ENCODE results near the gene LCE3E. TPM values are rescaled to one million over a fixed set of nuclear protein-coding genes. Genes with fewer than 3 reads are reported as not detected.
A peak's percentile ranks its signal among the peaks of the same experiment; 100 is the strongest.

The LCE3E gene
- total RNA-seq, 1 donor from 2014 or later: not detected

GRCh38 chr1:152535774-152536173 is 30.8 kb downstream of the LCE3E start:
- DNase-seq (ENCODE audit: low spot score): no peak
- Mint-ChIP-seq H3K4me3 (ENCODE audit: unreplicated experiment) (no peak overlapping the region), H3K36me3 (ENCODE audit: low read depth, unreplicated experiment) (no peaks in the 10 kb centered on the region), H3K27me3 (ENCODE audit: unreplicated experiment) (no peaks in the 10 kb centered on the region), H3K4me1 (ENCODE audit: unreplicated experiment) (peaks cover 5% of the 10 kb centered on the region), H3K27ac (ENCODE audit: unreplicated experiment) (no peak overlapping the region), H3K9me3 (ENCODE audit: unreplicated experiment) (no peaks in the 10 kb centered on the region)
- TF ChIP-seq, protein P1, sequence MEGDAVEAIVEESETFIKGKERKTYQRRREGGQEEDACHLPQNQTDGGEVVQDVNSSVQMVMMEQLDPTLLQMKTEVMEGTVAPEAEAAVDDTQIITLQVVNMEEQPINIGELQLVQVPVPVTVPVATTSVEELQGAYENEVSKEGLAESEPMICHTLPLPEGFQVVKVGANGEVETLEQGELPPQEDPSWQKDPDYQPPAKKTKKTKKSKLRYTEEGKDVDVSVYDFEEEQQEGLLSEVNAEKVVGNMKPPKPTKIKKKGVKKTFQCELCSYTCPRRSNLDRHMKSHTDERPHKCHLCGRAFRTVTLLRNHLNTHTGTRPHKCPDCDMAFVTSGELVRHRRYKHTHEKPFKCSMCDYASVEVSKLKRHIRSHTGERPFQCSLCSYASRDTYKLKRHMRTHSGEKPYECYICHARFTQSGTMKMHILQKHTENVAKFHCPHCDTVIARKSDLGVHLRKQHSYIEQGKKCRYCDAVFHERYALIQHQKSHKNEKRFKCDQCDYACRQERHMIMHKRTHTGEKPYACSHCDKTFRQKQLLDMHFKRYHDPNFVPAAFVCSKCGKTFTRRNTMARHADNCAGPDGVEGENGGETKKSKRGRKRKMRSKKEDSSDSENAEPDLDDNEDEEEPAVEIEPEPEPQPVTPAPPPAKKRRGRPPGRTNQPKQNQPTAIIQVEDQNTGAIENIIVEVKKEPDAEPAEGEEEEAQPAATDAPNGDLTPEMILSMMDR (IDR thresholded peaks at IDR 0.05; ENCODE audit: unreplicated experiment): no peak

DNA sequence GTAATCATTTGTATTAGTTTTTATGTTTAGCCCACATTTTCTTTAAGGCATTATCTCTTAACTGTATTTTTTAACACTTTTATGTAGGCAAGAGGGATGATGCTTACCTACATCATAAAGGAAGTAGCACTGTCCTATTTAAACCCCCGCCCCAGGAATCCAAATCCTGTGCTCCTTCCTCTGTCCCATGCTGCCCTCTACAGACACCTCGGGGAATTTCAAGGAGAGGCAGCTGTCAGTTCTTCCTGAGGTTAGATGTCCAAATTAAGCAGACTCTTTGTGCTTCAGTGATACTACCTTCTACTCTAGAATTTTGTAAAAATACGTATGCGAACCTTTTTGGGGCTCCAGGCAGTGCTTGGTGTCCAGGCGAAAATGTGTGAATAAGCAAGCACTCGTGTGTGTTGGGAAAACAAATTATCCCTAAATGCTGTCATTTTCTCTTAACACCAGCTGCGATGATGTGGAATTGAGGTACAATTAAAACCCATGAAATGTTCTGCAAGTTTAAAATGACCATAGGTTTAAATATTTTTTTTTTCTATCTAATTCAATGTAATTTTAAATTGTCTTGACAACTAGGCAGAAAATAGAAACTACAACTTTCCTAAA is 33.1 kb downstream of the LCE3E start:
- TF ChIP-seq, protein P1 (IDR thresholded peaks at IDR 0.05; ENCODE audit: unreplicated experiment): peak; percentile 74
- no peak overlapping the region for H3K27ac Mint-ChIP-seq (ENCODE audit: unreplicated experiment)
- no peak overlapping the region for H3K4me3 Mint-ChIP-seq (ENCODE audit: unreplicated experiment)
- no peaks in the 10 kb centered on the region for H3K9me3 Mint-ChIP-seq (ENCODE audit: unreplicated experiment)
- no peaks in the 10 kb centered on the region for H3K4me1 Mint-ChIP-seq (ENCODE audit: unreplicated experiment)
- H3K27me3 Mint-ChIP-seq (ENCODE audit: unreplicated experiment): no peaks in the 10 kb centered on the region
- peak; percentile 71 for DNase-seq (ENCODE audit: low spot score)
- no peaks in the 10 kb centered on the region for H3K36me3 Mint-ChIP-seq (ENCODE audit: low read depth, unreplicated experiment)

DNA sequence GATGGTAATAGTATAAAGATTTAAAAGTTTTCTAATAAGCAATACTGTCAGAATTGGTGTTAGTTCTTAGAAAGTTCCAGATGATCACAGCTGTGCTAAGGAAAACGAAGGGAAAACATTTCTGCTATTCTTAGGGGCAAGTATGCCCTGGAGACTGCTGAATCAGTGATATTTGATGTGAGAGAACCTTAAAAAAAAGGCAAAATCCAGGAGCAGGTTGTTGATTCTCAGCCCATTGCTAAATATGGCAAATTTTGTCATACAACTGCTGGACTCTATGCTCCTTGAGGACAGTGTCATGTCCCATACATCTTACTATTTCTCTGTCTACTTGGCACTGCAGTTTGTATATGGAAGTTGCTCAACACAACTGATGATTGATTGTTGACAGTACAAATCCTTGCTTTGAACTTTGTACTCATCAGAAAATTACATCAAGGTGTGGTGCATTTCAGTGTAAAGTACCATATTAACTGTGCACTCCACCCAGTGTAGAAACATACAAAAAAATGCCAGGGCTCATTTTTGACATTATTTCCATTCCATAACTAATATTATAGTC is 41.4 kb downstream of the LCE3E start:
- DNase-seq (ENCODE audit: low spot score): no peak
- Mint-ChIP-seq H3K4me1 (ENCODE audit: unreplicated experiment) (no peaks in the 10 kb centered on the region), H3K36me3 (ENCODE audit: low read depth, unreplicated experiment) (no peaks in the 10 kb centered on the region), H3K27ac (ENCODE audit: unreplicated experiment) (no peak overlapping the region), H3K4me3 (ENCODE audit: unreplicated experiment) (no peak overlapping the region), H3K9me3 (ENCODE audit: unreplicated experiment) (no peaks in the 10 kb centered on the region), H3K27me3 (ENCODE audit: unreplicated experiment) (no peaks in the 10 kb centered on the region)
- TF ChIP-seq, protein P1 (IDR thresholded peaks at IDR 0.05; ENCODE audit: unreplicated experiment): no peak

- no peaks in the 10 kb centered on the region for H3K9me3 Mint-ChIP-seq (ENCODE audit: unreplicated experiment)
- DNase-seq (ENCODE audit: low spot score): no peak
- no peaks in the 10 kb centered on the region for H3K36me3 Mint-ChIP-seq (ENCODE audit: low read depth, unreplicated experiment)
- TF ChIP-seq, protein P1 (IDR thresholded peaks at IDR 0.05; ENCODE audit: unreplicated experiment): no peak
- no peaks in the 10 kb centered on the region for H3K27me3 Mint-ChIP-seq (ENCODE audit: unreplicated experiment)
- H3K4me1 Mint-ChIP-seq (ENCODE audit: unreplicated experiment): no peaks in the 10 kb centered on the region
- H3K27ac Mint-ChIP-seq (ENCODE audit: unreplicated experiment): no peak overlapping the region
- H3K4me3 Mint-ChIP-seq (ENCODE audit: unreplicated experiment): no peak overlapping the region
These were observed 46.0 kb downstream of the LCE3E start for GRCh38 chr1:152520561-152521090.

DNA sequence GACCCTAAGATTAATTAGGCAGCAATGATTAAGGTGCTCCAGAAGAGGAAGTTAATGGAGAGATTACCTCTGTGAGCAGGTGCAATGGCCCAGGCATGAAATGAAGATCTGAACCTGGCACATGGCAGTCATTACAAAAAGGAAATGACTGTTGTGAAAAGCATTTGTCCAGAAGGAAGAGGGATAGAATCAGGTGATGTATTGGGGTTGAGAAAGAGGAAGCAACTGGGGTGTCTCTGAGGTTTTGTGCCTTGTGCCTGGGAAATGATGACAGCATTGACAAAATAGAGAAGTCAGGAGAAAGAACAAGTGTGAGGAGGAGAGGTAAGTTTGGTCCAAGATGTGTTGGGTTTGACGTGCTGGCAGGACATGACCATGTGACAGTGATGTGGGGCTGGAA is 46.7 kb downstream of the LCE3E start:
- TF ChIP-seq, protein P1 (IDR thresholded peaks at IDR 0.05; ENCODE audit: unreplicated experiment): no peak
- DNase-seq (ENCODE audit: low spot score): no peak
- Mint-ChIP-seq H3K9me3 (ENCODE audit: unreplicated experiment) (no peaks in the 10 kb centered on the region), H3K27ac (ENCODE audit: unreplicated experiment) (no peak overlapping the region), H3K4me1 (ENCODE audit: unreplicated experiment) (peaks cover 2% of the 10 kb centered on the region), H3K27me3 (ENCODE audit: unreplicated experiment) (peaks cover 2% of the 10 kb centered on the region), H3K4me3 (ENCODE audit: unreplicated experiment) (no peak overlapping the region), H3K36me3 (ENCODE audit: low read depth, unreplicated experiment) (no peaks in the 10 kb centered on the region)
